ENCODE measurements around the gene KCNQ1. TPM values are rescaled to one million over a fixed set of nuclear protein-coding genes. Genes with fewer than 3 reads are reported as not detected.

KCNQ1 gene
- total RNA-seq, 2 donors from 2014 or later, result 51.4 to 55.8 TPM

DNA sequence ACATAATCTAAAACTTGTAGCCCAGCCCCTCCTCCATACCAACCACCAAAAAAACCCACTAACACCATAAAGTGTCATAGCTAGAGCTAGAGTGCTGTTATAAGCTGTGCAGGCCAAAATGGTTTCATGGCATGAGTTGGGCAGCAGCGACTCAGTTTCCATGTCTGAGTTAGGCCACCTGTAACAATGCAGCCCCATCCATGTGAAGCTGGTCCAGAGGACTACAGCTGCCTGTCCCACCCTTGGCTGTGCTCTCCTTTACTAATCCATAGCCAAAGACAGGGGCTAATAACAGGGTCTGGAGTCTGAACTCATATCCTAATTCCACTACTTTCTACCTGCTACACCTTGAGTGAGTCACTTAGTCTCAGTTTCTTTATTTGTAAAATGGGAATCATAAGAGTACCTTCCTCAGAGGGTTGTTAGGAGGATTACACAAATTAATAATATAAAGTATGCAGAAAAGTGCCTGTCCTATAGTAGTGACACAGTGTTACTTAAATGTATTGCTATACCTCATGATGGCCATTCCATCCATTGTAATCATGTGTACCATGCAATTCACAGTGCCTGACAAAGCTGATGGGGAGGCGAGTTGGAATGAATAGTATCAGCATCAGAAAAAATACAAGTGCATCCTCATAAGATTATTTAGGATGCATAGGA is 234.3 kb downstream of the KCNQ1 start:
- no peaks in the 10 kb centered on the region for H3K4me1 ChIP-seq
- DNase-seq, result no peak
- H3K36me3 ChIP-seq, result no peaks in the 10 kb centered on the region
- H3K9me3 ChIP-seq, result no peaks in the 10 kb centered on the region
- H3K27me3 ChIP-seq, result no peaks in the 10 kb centered on the region
- TF ChIP-seq, protein P1, sequence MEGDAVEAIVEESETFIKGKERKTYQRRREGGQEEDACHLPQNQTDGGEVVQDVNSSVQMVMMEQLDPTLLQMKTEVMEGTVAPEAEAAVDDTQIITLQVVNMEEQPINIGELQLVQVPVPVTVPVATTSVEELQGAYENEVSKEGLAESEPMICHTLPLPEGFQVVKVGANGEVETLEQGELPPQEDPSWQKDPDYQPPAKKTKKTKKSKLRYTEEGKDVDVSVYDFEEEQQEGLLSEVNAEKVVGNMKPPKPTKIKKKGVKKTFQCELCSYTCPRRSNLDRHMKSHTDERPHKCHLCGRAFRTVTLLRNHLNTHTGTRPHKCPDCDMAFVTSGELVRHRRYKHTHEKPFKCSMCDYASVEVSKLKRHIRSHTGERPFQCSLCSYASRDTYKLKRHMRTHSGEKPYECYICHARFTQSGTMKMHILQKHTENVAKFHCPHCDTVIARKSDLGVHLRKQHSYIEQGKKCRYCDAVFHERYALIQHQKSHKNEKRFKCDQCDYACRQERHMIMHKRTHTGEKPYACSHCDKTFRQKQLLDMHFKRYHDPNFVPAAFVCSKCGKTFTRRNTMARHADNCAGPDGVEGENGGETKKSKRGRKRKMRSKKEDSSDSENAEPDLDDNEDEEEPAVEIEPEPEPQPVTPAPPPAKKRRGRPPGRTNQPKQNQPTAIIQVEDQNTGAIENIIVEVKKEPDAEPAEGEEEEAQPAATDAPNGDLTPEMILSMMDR (IDR thresholded peaks at IDR 0.05), result no peak
- no peak overlapping the region for H3K27ac ChIP-seq
- H3K4me3 ChIP-seq, result no peak overlapping the region
- intact Hi-C loops (cut with DNase I), result no loop called here
- no peak overlapping the region for H3K9ac ChIP-seq (ENCODE audit: low read depth in 2 of 2, low read length in 2 of 2)

DNA sequence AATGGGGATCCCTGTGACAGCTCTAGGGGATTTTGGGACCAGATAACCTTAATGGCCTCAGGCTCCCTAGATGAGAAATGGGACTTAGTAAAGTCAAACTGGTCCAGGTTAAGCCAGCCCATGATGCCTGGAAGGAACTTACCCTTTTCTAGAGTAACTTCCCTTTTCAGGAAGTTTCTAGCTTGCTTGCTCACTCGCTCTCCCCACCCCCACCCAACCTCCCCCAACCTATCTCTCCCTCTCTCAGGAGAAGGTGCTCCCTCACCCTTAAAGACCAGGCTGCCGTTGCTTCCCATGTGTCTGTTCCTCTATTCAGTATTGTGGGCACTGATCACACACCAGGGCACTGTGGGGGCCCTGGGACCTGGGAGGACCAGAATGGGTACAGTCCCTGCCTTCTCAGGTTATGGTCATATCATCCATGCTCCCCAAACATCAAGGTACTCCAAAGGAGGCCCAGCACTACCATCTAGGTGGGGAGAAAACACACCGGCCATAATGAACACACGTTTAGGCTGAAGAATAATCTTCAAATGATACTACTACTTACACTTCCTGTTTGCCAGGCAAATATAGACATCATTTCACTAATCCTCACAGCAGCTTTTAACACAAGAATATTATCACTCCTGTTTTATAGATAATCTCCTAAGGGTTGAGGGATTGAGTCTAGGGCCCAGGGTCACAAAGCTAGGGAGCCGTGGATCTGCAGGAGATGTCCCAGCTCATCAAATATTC is 236.8 kb downstream of the KCNQ1 start:
- Histone ChIP-seq H3K4me3 (no peak overlapping the region), H3K36me3 (no peaks in the 10 kb centered on the region), H3K27me3 (no peaks in the 10 kb centered on the region), H3K27ac (no peak overlapping the region), H3K4me1 (no peaks in the 10 kb centered on the region), H3K9ac (ENCODE audit: low read depth in 2 of 2, low read length in 2 of 2) (no peak overlapping the region), H3K9me3 (no peaks in the 10 kb centered on the region)
- DNase-seq, result no peak
- TF ChIP-seq, protein P1 (IDR thresholded peaks at IDR 0.05), result no peak
- intact Hi-C loops (cut with DNase I), result no loop called here

DNA sequence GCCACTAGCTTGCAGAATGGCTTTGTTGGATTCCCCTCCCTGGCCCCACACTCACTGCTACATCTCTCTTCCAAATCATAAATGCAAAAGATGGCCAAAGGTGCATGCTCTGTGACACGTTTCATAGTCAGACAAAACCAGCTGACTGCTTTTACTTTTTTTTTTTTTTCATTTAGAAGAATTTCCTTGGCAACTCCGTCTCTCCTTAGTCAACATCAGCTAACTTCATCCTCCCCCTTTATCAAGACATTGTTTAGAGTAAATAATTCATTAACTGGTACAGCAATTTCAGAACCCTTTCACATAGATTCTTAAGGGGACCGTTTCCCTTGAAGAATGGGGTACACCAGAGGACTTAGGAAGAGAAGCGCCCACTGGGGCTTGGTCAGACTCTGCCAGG is 239.0 kb downstream of the KCNQ1 start:
- Histone ChIP-seq H3K9ac (ENCODE audit: low read depth in 2 of 2, low read length in 2 of 2) (no peak overlapping the region), H3K36me3 (no peaks in the 10 kb centered on the region)
- intact Hi-C loops (cut with DNase I), result no loop called here

DNA sequence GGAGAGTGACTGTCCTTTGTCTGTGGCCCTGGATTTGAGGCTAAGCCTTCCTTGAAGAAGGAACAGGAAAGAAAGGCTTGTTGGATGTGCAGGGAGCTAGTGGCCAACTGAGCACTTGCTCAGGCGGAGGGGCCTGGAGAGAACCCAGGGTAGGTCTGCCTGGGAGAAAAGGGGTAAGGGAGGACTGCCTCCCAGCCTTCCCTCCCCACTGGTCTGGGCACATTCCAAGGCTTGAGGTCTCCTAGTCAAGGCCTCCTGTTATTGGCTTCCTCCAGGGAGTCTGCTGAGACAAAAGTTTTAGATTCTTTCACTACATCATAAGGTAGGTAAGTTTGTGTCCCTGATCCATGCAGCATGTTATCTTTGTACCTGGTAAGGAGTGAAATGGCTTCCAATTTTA is 239.8 kb downstream of the KCNQ1 start:
- Histone ChIP-seq H3K36me3 (no peaks in the 10 kb centered on the region), H3K27me3 (no peaks in the 10 kb centered on the region), H3K9me3 (no peaks in the 10 kb centered on the region), H3K4me1 (no peaks in the 10 kb centered on the region), H3K4me3 (no peak overlapping the region), H3K9ac (ENCODE audit: low read depth in 2 of 2, low read length in 2 of 2) (no peak overlapping the region), H3K27ac (no peak overlapping the region)
- TF ChIP-seq, protein P1 (IDR thresholded peaks at IDR 0.05), result no peak
- DNase-seq, result no peak
- intact Hi-C loops (cut with DNase I), result no loop called here

More for the DNA sequence above, 239.0 kb downstream of the KCNQ1 start:
- Histone ChIP-seq H3K27ac (no peak overlapping the region), H3K4me1 (no peaks in the 10 kb centered on the region), H3K9me3 (no peaks in the 10 kb centered on the region), H3K4me3 (no peak overlapping the region), H3K27me3 (no peaks in the 10 kb centered on the region)
- TF ChIP-seq, protein P1 (IDR thresholded peaks at IDR 0.05), result no peak
- DNase-seq, result no peak

DNA sequence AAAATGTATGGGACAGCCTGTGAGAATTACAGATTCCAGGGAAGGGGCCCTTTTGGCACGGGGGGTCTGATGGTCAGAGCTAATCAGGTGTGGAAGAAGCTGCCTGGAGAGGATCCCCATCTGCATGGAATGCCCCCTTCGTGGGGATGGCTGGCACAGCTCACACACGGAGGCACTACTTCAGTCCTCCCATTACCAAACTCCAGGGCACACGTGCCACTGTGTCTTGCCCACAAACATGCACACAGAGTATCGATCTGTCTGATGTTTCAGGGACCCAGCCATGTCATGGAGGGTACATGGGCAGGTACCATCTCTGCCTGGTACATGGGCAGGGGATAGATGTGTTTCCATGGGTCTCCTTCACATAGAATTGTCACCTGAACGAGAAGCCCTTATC is 240.2 kb downstream of the KCNQ1 start:
- DNase-seq, result no peak
- Histone ChIP-seq H3K36me3 (no peaks in the 10 kb centered on the region), H3K9me3 (no peaks in the 10 kb centered on the region), H3K9ac (ENCODE audit: low read depth in 2 of 2, low read length in 2 of 2) (no peak overlapping the region), H3K4me1 (no peaks in the 10 kb centered on the region), H3K27me3 (no peaks in the 10 kb centered on the region), H3K27ac (no peak overlapping the region), H3K4me3 (no peak overlapping the region)
- TF ChIP-seq, protein P1 (IDR thresholded peaks at IDR 0.05), result no peak
- intact Hi-C loops (cut with DNase I), result no loop called here
